Medulla oblongata (tissue), 1 donor: ENCODE data around the gene C1QTNF9B.
"Not testable (repeated sequence)": the region's sequence is repeated elsewhere in the genome, so short reads cannot be mapped to it uniquely, and the experiment has no call there.

Experiments used
- DNase-seq: peaks from one replicate; pipeline ENCODE4 v3.0.0-alpha.2; 2015; ENCODE audit errors: extremely low spot score

Gene C1QTNF9B

GRCh38 chr13:23894746-23895145, 2.6 kb downstream of the C1QTNF9B start:
- DNase-seq = not testable (repeated sequence)

DNA sequence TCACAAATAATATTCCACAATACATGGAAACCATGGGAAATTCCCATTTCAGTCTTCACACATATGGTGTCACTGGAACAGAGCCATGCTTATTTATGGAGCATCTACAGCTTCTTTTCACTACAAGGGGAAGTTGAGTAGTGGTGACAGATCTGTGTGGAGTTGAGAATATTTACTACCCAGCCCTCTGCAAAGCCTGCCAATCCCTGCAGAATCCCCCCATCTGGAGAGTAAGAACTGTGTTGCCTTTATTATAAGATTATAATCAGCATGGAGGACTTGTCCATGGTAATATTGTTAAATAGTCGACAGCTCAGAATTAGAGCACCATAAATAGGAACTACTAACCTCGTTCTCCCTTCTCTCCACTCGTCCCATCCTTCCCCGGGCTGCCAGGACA, 3.5 kb downstream of the C1QTNF9B start:
- not testable (repeated sequence) for DNase-seq

- no peak for DNase-seq
Observed at GRCh38 chr13:23889615-23890607, 7.4 kb downstream of the C1QTNF9B start.

DNA sequence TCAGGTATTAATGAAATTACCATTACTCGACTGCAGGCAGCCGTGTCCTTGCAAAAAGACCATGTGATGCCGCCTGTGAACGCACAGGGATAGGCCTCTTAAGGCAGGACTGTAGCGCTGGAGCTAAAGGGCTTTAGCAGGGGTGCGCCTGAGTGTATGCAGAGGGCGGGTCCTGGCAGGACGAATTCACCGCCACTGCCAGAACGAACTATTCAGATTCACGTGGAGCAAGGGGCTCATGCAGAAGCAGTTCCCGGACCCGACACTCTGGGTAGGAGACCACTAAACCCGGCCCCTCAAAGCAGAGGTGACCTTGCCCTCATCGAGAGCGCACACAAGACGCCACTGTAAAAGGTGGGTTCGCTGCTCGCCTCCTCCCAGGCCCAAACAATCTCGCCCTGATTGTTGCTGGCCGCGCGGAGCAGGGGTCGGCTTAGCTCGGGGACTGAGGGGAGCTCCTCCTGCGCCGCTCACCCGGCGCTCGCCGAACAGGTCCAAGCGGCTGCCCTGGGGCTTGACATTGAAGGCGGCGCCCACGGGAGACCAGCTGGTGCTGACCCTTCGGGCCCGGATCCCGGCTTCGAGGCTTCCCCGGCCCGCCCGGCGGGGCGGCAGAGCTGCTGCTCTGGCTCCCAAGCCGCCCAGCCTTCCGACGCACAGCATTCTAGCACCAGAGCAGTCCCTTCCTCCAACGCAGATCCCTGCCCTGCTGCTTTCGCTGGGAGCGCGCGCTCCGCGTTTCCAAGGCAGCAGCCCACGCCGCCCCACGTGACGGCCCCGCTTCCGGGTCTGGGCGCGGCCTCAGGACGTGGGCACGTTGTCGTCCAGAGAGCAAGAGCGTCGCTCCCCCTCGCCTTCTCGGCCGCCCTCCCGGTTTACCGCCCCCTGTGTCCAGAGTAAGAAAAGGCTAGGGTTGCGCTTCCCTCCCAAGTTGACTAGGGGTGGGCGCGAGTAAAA, 8.4 kb downstream of the C1QTNF9B start, which contains the start of gene MIPEP:
TSS of gene MIPEP (minus strand) at position 743 of the 957 bp plus-strand sequence. CDS start at position 663, 80 bp downstream.
- DNase-seq = peak; percentile 97

DNA sequence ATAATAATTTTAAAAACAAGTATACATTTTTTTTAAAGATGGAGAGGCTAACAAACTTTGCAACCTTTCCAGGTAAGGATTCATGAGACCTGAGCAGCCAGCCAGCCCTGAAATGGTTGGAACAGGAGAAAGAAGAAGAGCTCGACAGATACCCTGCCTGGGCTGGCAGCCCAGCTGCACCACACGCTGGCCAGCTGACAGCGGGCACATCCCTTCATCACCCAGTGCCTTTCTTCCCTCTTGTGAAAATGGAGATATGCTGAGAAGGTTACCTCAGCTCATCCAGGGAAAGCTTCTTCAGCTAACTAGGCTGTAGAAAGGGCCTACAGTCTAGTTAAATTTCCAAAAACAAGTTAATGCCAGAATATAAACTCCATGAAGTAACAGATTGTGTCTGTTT, 12.9 kb downstream of the C1QTNF9B start:
- DNase-seq = not testable (repeated sequence)

GRCh38 chr13:23883255-23883654, 14.0 kb downstream of the C1QTNF9B start:
- peak; percentile 32 for DNase-seq

DNA sequence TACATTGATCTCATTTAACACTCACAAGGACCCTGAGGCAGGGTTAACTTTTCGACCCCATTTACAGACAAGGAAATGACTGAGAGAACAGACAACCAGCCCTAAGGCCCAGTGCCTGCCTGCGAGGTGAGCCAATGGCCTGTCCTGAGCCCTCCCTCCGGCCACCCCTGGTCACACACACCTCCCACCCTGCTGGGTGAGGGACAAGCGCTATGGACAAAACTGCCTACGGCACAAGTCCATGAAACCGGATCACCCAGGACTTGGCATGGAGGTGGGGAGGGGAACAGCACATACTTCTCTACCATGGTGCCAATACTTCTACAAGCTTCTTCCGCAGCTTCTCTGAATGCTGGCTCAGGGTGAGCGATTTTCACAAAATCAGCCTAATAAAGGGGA, 15.9 kb downstream of the C1QTNF9B start:
- DNase-seq = not testable (repeated sequence)

DNA sequence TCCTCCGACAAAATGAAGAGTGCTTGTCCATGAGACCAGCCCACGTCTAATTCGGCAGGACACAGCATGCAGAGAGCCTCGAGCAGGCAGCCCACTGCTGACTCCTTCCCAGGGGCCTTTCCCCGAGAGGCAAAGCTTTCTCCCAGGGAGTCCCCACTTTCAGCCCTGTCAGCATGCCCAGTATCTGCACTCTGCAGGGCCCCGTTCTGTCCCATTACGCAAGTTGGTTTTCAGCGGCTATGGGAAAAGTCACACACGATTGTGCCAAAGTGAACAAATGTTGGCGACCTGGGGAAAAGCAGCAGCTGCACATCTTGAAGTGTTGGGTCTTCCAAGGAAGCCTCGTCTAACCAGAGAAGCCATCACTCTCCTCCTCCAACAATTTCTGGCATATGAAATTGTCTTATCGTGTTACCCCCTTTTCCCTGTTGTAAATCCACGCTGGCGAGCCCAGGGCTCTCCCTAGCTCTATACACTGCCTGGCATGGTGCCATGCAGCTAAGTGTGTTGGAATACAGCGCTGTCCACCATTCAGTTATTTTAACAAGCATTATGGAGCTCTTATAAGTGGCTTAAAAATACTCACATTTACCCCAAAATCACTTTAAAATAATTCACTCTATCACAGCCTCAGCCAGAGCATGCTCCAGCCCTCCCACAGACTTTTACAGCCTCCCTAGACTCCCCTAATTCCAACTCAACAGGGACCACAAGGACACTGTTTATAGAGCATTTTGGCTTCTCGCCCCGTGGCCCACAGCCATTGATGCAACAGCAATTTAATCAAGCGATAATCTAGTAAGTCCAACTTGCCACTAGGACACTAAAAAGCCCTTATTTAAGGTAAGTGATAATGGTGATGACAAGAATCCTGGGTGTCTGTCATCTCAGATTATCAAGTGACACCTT, 16.6 kb downstream of the C1QTNF9B start:
- DNase-seq = not testable (repeated sequence)

- no peak for DNase-seq
Observed at GRCh38 chr13:23877286-23877685, 20.0 kb downstream of the C1QTNF9B start.

DNA sequence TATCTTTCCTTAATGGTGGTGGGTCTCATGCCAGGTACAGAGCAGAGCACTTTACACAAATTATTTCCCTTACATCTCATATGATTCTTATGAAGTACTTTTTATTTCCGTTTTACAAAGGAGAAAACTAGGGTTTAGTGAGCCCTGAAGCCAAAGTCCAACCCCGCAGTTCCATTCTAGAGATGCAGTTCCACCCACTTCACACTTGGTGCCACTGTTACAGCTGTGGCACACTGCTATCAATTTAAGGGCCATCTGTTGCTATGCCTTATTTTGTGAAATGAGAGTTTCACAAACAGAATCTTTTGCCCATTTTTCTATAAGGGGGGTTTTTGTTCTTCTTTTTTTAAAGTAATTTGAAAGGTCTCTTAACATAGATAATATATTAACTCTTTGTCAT, 21.0 kb downstream of the C1QTNF9B start:
- peak; percentile 59 for DNase-seq

DNA sequence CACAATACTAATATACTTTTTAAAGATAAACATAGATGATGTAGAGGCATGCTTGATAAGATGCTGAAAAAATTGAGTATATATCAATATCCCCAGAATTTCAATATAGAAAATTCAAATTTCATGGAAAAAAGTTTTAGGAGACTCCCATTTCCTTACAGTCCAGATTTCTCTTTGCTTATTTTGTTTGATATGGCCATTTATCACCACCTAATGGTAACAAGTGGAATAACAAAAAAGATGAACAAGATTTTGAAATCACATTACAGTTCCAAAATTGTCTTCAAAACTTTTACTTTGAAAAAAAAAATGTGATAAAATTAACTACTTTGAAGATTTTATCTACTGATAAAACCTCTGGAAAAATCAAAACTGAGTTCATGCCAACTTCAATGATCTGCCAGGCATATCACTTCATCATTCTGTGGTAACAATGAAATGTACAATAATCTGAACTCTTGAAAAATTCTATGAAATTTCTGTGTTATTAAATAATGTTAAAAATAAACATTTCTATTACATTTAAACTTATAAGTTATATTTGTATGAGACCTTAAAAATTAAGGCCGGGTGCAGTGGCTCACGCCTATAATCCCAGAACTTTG, 25.6 kb downstream of the C1QTNF9B start:
- peak; percentile 79 for DNase-seq

- DNase-seq = no peak
Observed at GRCh38 chr13:23870356-23871140, 26.8 kb downstream of the C1QTNF9B start.

GRCh38 chr13:23868521-23868920, 28.8 kb downstream of the C1QTNF9B start:
- DNase-seq = no peak

- no peak for DNase-seq
Observed at GRCh38 chr13:23867027-23867491, 30.2 kb downstream of the C1QTNF9B start.

- DNase-seq = no peak
Observed at GRCh38 chr13:23866420-23867026, 30.8 kb downstream of the C1QTNF9B start.

- no peak for DNase-seq
Observed at GRCh38 chr13:23865906-23866305, 31.4 kb downstream of the C1QTNF9B start.

DNA sequence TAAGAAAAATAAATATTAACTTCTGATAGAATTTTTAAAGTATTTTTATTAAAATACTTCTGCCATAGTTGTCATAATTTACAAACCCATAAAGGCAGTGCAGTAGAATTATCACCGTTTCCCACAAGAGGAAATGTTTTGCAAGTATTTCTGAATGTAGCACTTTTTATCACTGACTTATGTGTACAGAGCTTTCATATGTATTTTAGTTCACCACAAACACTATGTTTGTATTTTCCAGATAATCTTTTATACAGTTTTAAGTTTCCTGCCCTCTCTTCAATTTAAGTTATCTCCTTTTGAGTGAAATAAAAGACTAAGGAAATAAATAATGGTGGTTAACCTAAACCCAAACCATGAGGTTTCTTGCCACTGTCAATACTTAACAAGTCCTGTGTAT, 32.3 kb downstream of the C1QTNF9B start:
- no peak for DNase-seq

DNA sequence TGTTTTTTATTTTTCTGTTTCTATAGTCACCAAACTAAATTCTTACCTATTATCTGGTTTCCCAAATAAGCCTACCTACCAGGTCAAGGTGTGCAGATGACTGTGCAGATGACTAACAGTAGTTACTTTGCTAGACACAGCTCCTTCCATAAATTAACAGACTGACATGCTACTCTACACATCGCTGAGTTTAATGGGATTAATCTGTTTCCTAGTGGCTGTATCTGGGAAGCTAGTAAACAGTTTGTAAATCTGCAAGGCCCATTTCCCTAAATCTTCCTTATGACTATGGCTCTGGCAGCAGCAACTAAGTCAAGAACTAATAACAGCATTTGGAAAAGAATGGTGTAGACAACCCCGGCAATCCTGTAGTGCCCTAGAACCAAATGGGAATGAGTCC, 36.0 kb downstream of the C1QTNF9B start:
- DNase-seq = no peak

GRCh38 chr13:23859904-23860303, 37.4 kb downstream of the C1QTNF9B start:
- no peak for DNase-seq
